OCI-LY1 (cell line): ENCODE measurements around the gene ASGR2.

ENCODE experiments used
- H2AFZ ChIP-seq: fragments of 200-600 bp; sonication (generic), shearing (Covaris generic); 2 replicates; pipeline ENCODE4 v1.6.0; 2014; ENCODE audit warnings: antibody characterized with exemption, mild to moderate bottlenecking, low read length
- H3F3A ChIP-seq: fragments of 200-600 bp; sonication (generic), shearing (Covaris generic); 2 replicates; pipeline ENCODE4 v1.6.0; 2014; ENCODE audit warnings: mild to moderate bottlenecking, antibody characterized with exemption, low read length, moderate library complexity; ENCODE audit not compliant: insufficient read depth
- H3K27ac ChIP-seq: fragments of 200-600 bp; sonication (generic); 2 replicates; pipeline ENCODE4 v1.5.1; 2014; ENCODE audit warnings: low read length, mixed run types, mild to moderate bottlenecking, low read depth; ENCODE audit not compliant: poor library complexity, severe bottlenecking
- H3K27me3 ChIP-seq: fragments of 200-600 bp; sonication (generic); 2 replicates; pipeline ENCODE4 v1.6.0; 2014; ENCODE audit warnings: antibody characterized with exemption, mild to moderate bottlenecking, low read length, moderate library complexity; ENCODE audit not compliant: insufficient read depth
- H3K36me3 ChIP-seq: fragments of 200-600 bp; sonication (generic); 2 replicates; pipeline ENCODE4 v1.6.1; 2014; ENCODE audit warnings: mild to moderate bottlenecking, antibody characterized with exemption, low read length, moderate library complexity, mixed read lengths; ENCODE audit not compliant: insufficient read depth
- H3K4me1 ChIP-seq: fragments of 200-600 bp; sonication (generic); 2 replicates; pipeline ENCODE4 v1.5.1; 2014; ENCODE audit warnings: mild to moderate bottlenecking, low read length, moderate library complexity; ENCODE audit not compliant: insufficient read depth, severe bottlenecking
- H3K4me2 ChIP-seq: fragments of 200-600 bp; sonication (generic), shearing (Covaris generic); 2 replicates; pipeline ENCODE4 v1.6.1; 2014; ENCODE audit warnings: low read length
- H3K4me3 ChIP-seq: fragments of 200-600 bp; sonication (generic); 2 replicates; pipeline ENCODE4 v1.5.1; 2014; ENCODE audit warnings: low read length, low read depth, mild to moderate bottlenecking, mixed read lengths; ENCODE audit not compliant: poor library complexity, severe bottlenecking
- H3K79me2 ChIP-seq: fragments of 200-600 bp; shearing (Covaris generic); 2 replicates; pipeline ENCODE4 v1.6.1; 2016; ENCODE audit warnings: mixed run types, low read length, mixed read lengths; ENCODE audit not compliant: insufficient read depth
- H3K9ac ChIP-seq: fragments of 200-600 bp; sonication (generic), shearing (Covaris generic); 2 replicates; pipeline ENCODE4 v1.6.1; 2014; ENCODE audit warnings: mild to moderate bottlenecking, low read length, mixed read lengths
- H3K9me2 ChIP-seq: fragments of 200-600 bp; sonication (generic), shearing (Covaris generic); 2 replicates; pipeline ENCODE4 v1.6.1; 2014; ENCODE audit warnings: low read depth, mild to moderate bottlenecking, low read length, mixed read lengths
- H3K9me3 ChIP-seq: fragments of 200-600 bp; shearing (Covaris generic); 2 replicates; pipeline ENCODE4 v1.6.1; 2014; ENCODE audit warnings: low read length, mixed read lengths
- H4K20me1 ChIP-seq: fragments of 200-600 bp; sonication (generic), shearing (Covaris generic); 2 replicates; pipeline ENCODE4 v1.6.0; 2016; ENCODE audit warnings: mild to moderate bottlenecking, low read length; ENCODE audit not compliant: insufficient read depth
- EZH2 ChIP-seq: fragments of 200-600 bp; sonication (generic), shearing (Covaris generic); IDR thresholded peaks from 2 replicates; pipeline ENCODE4 v1.8.0; 2017; ENCODE audit warnings: borderline replicate concordance, mixed run types, mild to moderate bottlenecking, antibody characterized with exemption, low read length, moderate library complexity, mixed read lengths
- TF ChIP-seq, protein P1 (sequence below): fragments of 200-600 bp; sonication (generic), shearing (Covaris generic); IDR thresholded peaks from 2 replicates; pipeline ENCODE4 v1.5.1; 2017; ENCODE audit warnings: mild to moderate bottlenecking, antibody characterized with exemption, low read length, moderate library complexity, mixed read lengths

The ASGR2 gene

GRCh38 chr17:7110617-7111306, 3.9 kb downstream of the ASGR2 start:
- no peaks in the 10 kb centered on the region; the same call in 1 of the 2 replicates for H3K27me3 ChIP-seq
- H3K79me2 ChIP-seq, result no peaks in the 10 kb centered on the region
- no peak overlapping the region for H2AFZ ChIP-seq

DNA sequence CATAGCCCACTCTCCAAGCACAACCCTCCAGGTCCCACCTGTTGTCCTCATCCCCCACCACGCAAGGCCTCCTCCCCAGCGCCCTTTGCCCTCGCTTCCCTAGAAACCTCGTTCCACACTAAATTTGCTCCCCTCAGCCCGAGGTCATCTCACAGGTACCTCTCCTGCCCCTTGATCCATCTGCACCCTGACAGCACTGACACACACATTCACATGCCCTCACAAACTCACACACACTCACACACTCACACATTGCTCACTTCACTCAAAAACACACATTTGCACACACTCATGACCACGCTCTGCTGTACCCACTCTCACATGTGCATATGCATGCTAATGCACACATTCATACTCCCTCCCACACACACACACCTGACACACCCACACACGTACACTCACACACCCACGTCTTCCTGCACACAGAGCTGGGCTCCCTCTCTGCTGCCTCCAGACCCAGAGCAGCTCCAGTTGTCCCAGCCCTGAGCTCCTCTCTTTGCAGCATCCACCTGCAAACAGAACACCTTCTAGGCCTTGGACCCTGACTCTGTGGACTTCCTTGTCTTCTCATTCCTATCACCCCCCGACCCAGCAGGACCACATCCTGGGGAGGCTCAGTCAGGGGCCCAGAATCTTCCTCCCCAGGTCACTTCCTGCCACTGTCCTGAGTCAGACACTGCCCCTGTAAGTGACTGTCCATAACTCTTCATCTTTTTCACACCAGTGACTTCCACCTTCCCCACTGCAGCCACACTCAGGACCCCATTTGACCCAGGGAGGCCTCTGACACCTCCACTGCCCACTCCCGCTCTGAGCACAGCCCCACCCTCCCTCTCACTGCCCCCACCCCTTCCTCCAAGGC, 4.9 kb downstream of the ASGR2 start:
- Histone ChIP-seq H3K4me1 (no peaks in the 10 kb centered on the region), H4K20me1 (no peaks in the 10 kb centered on the region), H3K27me3 (no peaks in the 10 kb centered on the region; the same call in 1 of the 2 replicates), H3K4me2 (no peak overlapping the region), H3K36me3 (no peaks in the 10 kb centered on the region), H3K4me3 (no peak overlapping the region), H3K9me3 (no peaks in the 10 kb centered on the region), H3K79me2 (no peaks in the 10 kb centered on the region), H3K27ac (no peak overlapping the region), H3K9ac (no peak overlapping the region), H3F3A (no peaks in the 10 kb centered on the region), H2AFZ (no peak overlapping the region), H3K9me2 (no peaks in the 10 kb centered on the region)
- TF ChIP-seq EZH2, result no peak
- TF ChIP-seq, protein P1, sequence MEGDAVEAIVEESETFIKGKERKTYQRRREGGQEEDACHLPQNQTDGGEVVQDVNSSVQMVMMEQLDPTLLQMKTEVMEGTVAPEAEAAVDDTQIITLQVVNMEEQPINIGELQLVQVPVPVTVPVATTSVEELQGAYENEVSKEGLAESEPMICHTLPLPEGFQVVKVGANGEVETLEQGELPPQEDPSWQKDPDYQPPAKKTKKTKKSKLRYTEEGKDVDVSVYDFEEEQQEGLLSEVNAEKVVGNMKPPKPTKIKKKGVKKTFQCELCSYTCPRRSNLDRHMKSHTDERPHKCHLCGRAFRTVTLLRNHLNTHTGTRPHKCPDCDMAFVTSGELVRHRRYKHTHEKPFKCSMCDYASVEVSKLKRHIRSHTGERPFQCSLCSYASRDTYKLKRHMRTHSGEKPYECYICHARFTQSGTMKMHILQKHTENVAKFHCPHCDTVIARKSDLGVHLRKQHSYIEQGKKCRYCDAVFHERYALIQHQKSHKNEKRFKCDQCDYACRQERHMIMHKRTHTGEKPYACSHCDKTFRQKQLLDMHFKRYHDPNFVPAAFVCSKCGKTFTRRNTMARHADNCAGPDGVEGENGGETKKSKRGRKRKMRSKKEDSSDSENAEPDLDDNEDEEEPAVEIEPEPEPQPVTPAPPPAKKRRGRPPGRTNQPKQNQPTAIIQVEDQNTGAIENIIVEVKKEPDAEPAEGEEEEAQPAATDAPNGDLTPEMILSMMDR, result no peak

More at GRCh38 chr17:7110617-7111306, 3.9 kb downstream of the ASGR2 start:
- TF ChIP-seq, protein P1, result no peak
- no peak for TF ChIP-seq EZH2
- H3K27ac ChIP-seq, result no peak overlapping the region
- no peak overlapping the region for H3K9ac ChIP-seq
- H3K4me2 ChIP-seq, result no peak overlapping the region
- no peak overlapping the region for H3K4me3 ChIP-seq
- H3F3A ChIP-seq, result no peaks in the 10 kb centered on the region
- no peaks in the 10 kb centered on the region for H3K36me3 ChIP-seq
- H3K4me1 ChIP-seq, result no peaks in the 10 kb centered on the region
- H4K20me1 ChIP-seq, result no peaks in the 10 kb centered on the region
- no peaks in the 10 kb centered on the region for H3K9me3 ChIP-seq
- H3K9me2 ChIP-seq, result no peaks in the 10 kb centered on the region

DNA sequence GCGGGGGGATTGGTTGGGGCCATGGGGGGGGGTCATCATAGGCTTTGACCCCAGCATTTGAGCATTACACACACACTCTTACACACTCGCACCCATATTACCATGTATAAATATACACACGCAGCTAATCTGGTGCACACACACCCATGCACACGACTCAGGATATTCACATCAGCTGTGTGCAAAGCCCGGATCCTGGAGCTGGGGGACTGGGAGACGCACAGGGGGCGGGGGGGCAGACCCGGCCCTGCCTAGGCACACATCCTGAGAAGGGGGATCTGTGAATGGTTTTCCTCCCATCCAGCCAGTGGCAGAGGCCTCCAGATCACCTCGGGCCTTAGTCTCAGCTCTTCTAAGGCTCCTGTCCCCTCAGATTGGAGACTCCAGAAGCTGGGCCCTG, 5.6 kb downstream of the ASGR2 start:
- H3K27ac ChIP-seq, result no peak overlapping the region
- H3K4me2 ChIP-seq, result no peak overlapping the region
- H3K4me1 ChIP-seq, result no peaks in the 10 kb centered on the region
- no peaks in the 10 kb centered on the region for H3K79me2 ChIP-seq
- H2AFZ ChIP-seq, result no peak overlapping the region
- no peaks in the 10 kb centered on the region for H3K9me3 ChIP-seq
- H3K4me3 ChIP-seq, result no peak overlapping the region
- H3F3A ChIP-seq, result no peaks in the 10 kb centered on the region
- H3K9ac ChIP-seq, result no peak overlapping the region
- H3K9me2 ChIP-seq, result no peaks in the 10 kb centered on the region
- TF ChIP-seq, protein P1, result no peak
- no peak for TF ChIP-seq EZH2
- H4K20me1 ChIP-seq, result no peaks in the 10 kb centered on the region
- H3K27me3 ChIP-seq, result no peaks in the 10 kb centered on the region; the same call in 1 of the 2 replicates
- H3K36me3 ChIP-seq, result no peaks in the 10 kb centered on the region
